NT2/D1 (cell line): ENCODE measurements around the gene LPAR5.

Experiments used
- DNase-seq: peaks from one replicate; pipeline ENCODE4 v3.0.0-alpha.2; 2011; ENCODE audit warnings: low read depth, low spot score
- H3K27me3 ChIP-seq: 2 replicates; pipeline ENCODE4 v1.6.0; 2011; ENCODE audit warnings: mild to moderate bottlenecking; ENCODE audit not compliant: insufficient read length, insufficient read depth
- H3K36me3 ChIP-seq: 2 replicates; pipeline ENCODE4 v1.6.1; 2011; ENCODE audit warnings: mild to moderate bottlenecking, low read length, mixed read lengths; ENCODE audit not compliant: insufficient read depth, insufficient read length
- H3K4me1 ChIP-seq: 2 replicates; pipeline ENCODE4 v1.5.1; 2011; ENCODE audit not compliant: insufficient read depth, insufficient read length
- H3K4me3 ChIP-seq: 2 replicates; pipeline ENCODE4 v1.5.1; 2011; ENCODE audit warnings: low read depth; ENCODE audit not compliant: insufficient read length
- H3K9ac ChIP-seq: 2 replicates; pipeline ENCODE4 v1.6.0; 2011; ENCODE audit warnings: low read depth; ENCODE audit not compliant: insufficient read length
- H3K9me3 ChIP-seq: 2 replicates; pipeline ENCODE4 v1.5.1; 2011; ENCODE audit warnings: mild to moderate bottlenecking, low read length; ENCODE audit not compliant: insufficient read depth
- SUZ12 ChIP-seq: IDR thresholded peaks from 2 replicates; pipeline ENCODE4 v1.6.1; 2011; ENCODE audit not compliant: insufficient read length, insufficient read depth; ENCODE audit errors: extremely low read depth
- YY1 ChIP-seq: IDR thresholded peaks from 2 replicates; pipeline ENCODE4 v1.6.1; 2011; ENCODE audit not compliant: insufficient read length, insufficient read depth
- ZNF274 ChIP-seq: IDR thresholded peaks from 2 replicates; pipeline ENCODE4 v1.6.1; 2011; ENCODE audit warnings: mild to moderate bottlenecking, low read depth, low read length

LPAR5 gene

DNA sequence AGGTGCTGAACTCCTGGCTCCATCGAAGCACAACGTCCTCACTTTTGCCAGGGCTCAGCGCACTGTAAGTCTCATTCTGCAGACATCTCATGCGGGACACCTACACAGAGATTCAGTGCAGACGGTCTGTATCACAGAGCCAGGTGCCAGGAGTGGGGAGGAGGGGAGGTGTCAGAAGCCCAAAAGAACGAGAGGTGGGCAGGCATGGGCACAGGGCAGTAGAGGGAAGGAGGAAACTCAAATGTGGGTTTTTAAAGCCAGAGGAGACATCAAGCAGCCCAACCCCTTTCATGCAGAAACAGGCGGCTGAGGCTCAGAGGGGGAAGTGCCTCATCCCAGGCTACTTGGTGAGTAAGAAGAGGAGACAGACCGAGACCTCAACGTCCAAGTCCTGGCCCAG, 2.5 kb upstream of the LPAR5 start:
- H3K9ac ChIP-seq: no peak overlapping the region

DNA sequence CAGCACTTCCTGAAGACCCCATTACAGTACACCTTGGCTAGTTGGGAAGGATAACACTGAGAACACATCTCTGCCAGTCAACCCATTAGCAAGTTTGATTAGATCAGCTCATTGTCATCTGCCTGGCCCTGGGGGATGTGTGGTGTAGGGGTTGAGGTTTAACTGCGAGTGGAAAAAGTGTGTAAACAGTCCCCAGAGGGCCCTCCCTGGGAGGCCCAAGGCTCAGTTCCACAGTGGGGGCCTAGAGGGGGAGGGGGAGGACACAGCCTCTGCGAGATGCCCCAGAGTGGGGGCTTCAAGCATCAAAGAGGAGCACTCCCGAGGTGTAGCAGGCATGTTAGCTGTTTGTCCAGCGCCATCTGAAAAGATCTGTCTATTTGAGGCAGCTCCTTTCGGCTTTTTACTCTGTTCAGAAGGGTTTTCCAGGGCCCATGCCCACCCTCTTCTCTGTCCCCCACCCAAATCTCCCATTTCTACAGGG, 344 bp downstream of the LPAR5 start:
- H3K4me3 ChIP-seq: no peak overlapping the region
- DNase-seq: no peak
- H3K4me1 ChIP-seq: peaks cover 34% of the 10 kb centered on the region
- H3K9ac ChIP-seq: no peak overlapping the region
- no peaks in the 10 kb centered on the region; the same call in 1 of the 2 replicates for H3K9me3 ChIP-seq
- H3K27me3 ChIP-seq: peaks cover 7% of the 10 kb centered on the region
- no peaks in the 10 kb centered on the region for H3K36me3 ChIP-seq
- TF ChIP-seq SUZ12: no peak
- TF ChIP-seq ZNF274: no peak
- no peak for TF ChIP-seq YY1

More for the DNA sequence above, 2.5 kb upstream of the LPAR5 start:
- Histone ChIP-seq H3K4me1 (peaks cover 19% of the 10 kb centered on the region), H3K36me3 (no peaks in the 10 kb centered on the region), H3K9me3 (peaks cover 11% of the 10 kb centered on the region), H3K4me3 (no peak overlapping the region), H3K27me3 (peaks cover 7% of the 10 kb centered on the region)
- TF ChIP-seq SUZ12 (no peak), ZNF274 (no peak), YY1 (no peak)
- no peak for DNase-seq

DNA sequence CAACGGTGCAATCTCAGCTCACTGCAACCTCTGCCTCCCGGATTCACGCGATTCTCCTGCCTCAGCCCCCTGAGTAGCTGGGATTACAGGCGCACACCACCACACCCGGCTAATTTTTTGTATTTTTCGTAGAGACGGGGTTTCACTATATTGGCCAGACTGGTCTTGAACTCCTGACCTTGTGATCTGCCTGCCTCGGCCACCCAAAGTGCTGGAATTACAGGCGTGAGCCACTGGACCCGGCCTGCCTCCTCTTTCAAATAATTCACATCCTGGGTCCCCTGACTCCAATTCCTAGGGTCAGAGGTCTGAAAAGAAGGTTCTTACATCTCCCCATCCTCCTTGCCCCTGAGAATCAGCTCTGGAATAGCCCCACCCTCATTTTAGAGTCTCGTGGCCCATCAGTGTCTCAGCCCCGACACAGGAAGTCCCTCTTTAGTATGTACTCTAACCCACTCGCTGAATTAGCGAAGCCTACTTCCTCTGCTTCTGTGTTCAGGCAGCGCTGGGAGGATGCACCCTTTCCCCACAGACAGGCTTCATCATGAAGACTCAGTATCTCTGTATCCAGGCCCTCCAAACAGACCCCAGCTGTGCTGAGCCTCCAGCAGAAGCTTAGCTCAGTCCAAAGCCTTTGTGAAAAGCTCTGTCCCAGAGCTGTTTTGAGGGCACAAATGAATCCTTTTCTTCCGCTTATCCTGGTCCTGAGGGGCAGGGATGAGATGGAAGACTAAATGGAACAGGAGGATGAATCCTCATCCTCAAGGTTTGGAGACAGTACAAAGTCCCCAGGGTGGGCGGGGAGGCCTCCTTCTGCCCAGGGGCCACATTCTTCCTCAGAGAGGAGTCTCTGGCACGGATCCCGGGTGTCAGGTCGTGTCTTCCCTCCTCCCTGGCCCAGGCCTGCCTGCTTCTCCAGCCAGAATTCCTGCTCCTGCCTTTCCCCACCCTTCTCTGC, 3.5 kb downstream of the LPAR5 start:
- Histone ChIP-seq H3K4me1 (peaks cover 30% of the 10 kb centered on the region), H3K27me3 (no peaks in the 10 kb centered on the region), H3K36me3 (no peaks in the 10 kb centered on the region), H3K4me3 (no peak overlapping the region), H3K9ac (peak overlapping the region; percentile 0), H3K9me3 (no peaks in the 10 kb centered on the region)
- no peak for DNase-seq
- TF ChIP-seq YY1: no peak
- no peak for TF ChIP-seq ZNF274
- no peak for TF ChIP-seq SUZ12

DNA sequence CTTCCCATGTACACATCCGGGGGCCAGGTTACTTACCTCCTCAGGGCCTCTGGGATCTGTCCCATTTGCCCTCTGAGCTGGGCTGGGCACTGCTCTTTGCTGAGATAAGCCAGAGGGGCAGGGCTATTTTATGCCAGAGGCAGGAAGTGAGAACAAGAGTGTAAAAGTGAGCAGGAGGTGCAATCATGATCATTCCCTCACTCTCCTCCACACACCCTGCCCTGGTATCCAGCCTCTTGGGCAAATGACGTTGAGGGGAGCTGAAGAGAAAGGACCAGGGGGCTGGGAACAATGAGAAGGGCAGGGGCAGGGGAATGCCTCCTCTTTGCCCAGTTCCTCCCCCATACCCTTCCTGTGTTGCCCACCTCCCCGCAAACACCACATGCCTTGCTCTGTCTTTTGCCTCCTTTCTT, 4.2 kb downstream of the LPAR5 start:
- no peaks in the 10 kb centered on the region for H3K9me3 ChIP-seq
- H3K36me3 ChIP-seq: no peaks in the 10 kb centered on the region
- peak overlapping the region; percentile 14 for H3K9ac ChIP-seq
- DNase-seq: no peak
- no peaks in the 10 kb centered on the region for H3K27me3 ChIP-seq
- H3K4me1 ChIP-seq: peaks cover 30% of the 10 kb centered on the region
- no peak overlapping the region for H3K4me3 ChIP-seq
- no peak for TF ChIP-seq YY1
- TF ChIP-seq ZNF274: no peak
- no peak for TF ChIP-seq SUZ12

DNA sequence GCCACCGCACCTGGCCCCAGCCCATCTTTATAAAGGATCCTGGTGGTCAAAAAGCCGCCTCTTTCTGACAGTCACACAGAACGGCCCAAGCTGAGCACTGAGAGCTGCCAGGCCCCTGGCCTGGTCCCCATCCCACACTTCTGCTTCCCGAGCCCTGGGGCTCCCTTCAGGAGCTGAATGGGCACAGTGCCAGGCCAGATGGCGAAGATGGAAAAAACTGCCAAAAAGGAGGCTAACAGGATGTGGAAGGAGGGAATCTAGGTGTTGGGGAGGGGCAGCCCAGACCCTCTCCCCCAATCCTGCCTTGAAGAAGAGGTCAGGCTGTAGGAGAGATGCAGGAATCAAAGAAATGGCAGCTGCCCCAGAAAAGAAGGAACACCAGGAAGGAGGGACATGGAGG, 5.0 kb downstream of the LPAR5 start:
- no peak overlapping the region for H3K4me3 ChIP-seq
- H3K9ac ChIP-seq: no peak overlapping the region
- no peaks in the 10 kb centered on the region for H3K27me3 ChIP-seq
- TF ChIP-seq YY1 (no peak), ZNF274 (no peak), SUZ12 (no peak)
- H3K36me3 ChIP-seq: no peaks in the 10 kb centered on the region
- H3K9me3 ChIP-seq: no peaks in the 10 kb centered on the region
- peaks cover 23% of the 10 kb centered on the region for H3K4me1 ChIP-seq
- DNase-seq: no peak

DNA sequence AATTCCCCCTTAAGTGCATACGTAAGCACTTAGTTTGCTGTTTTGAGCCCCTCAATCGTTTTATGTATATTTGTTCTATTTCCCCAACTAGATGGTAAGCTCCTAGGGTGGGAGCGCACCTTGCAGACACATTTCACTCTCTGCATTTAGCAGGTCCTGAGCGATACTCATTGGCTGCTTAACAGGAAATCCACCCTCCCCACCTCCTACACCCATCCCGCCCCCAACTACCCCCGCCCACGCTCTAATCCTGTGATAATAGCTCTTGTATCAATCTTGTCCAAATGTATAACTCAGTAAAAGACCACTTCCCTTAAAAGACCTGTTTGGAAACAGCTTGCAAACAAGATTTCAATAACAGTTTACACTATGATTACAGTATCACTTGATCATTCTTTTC, 8.1 kb downstream of the LPAR5 start:
- no peak overlapping the region for H3K9ac ChIP-seq
- no peaks in the 10 kb centered on the region for H3K36me3 ChIP-seq
- H3K4me3 ChIP-seq: no peak overlapping the region
- no peaks in the 10 kb centered on the region for H3K9me3 ChIP-seq
- H3K4me1 ChIP-seq: peaks cover 18% of the 10 kb centered on the region
- no peak for DNase-seq
- no peaks in the 10 kb centered on the region for H3K27me3 ChIP-seq
- TF ChIP-seq ZNF274 (no peak), YY1 (no peak), SUZ12 (no peak)

DNA sequence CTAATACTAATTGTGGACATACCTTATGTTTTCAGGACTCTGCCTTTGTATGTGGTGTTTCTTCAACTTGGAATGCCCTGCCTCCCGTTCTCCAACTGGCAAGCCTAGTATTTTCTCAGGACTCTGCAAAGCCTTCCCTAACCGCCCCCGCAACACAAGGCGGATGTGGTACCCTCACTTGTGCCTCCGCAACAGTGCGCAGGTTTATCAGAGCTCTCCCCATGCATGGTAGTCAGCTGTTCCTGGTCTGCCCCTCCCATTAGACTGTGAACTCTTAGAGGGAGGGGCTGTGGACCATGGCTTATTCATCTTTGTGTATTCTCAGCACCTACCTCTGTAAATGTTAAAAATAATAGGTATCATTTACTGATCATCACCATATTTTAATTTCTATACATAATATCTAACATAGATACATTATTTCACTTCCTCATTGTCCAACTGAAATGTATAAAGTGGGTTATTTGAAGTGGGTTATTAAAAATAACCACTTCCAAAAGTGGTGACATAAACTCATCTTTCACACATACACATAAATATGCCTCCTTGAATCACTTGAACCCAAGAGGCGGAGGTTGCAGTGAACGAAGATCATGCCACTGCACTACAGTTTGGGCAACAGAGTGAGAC, 9.0 kb downstream of the LPAR5 start:
- no peak overlapping the region for H3K9ac ChIP-seq
- TF ChIP-seq SUZ12: no peak
- no peak for TF ChIP-seq YY1
- no peak for TF ChIP-seq ZNF274
- H3K4me3 ChIP-seq: no peak overlapping the region
- no peaks in the 10 kb centered on the region for H3K36me3 ChIP-seq
- no peaks in the 10 kb centered on the region for H3K9me3 ChIP-seq
- no peaks in the 10 kb centered on the region for H3K27me3 ChIP-seq
- DNase-seq: no peak
- peaks cover 17% of the 10 kb centered on the region for H3K4me1 ChIP-seq
